ENCODE measurements around the gene PTRH1.

DNA sequence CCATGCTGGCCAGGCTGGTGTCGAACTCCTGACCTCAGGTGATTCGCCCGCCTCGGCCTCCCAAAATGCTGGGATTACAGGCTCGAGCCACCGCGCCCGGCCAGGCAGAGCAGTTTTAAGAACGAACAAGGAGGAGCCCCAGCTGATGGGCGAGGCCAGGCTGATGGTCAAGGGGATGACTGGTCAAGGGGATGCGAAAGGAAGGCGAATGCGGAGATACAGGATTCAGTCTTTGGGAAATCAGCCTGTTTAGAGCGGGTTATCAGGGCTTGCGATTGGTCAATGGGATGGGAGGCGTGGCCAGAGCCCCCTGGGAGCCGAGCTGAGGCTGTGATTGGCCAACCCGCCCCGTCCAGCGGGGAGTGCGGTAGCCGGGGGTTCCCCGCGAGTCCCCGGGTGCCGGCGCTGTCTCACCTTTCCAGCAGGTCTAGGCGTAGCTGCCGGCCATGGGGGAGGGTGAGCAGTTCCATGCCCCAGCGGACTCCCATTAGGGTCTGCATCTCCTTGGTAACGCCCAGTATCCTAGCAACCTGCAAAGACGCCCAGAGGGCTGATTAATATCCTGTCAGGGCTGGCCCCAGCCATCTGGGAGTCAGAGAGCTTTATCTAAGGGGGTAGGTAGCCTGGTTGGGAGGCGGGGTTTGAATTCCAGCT is 27.1 kb upstream of the PTRH1 start:
- TF ChIP-seq EZH2 (IDR thresholded peaks at IDR 0.05) (no peak), POLR2AphosphoS5 (IDR thresholded peaks at IDR 0.05; ENCODE audit: borderline replicate concordance, low read depth, low read length) (no peak)
